GM10266 (cell line): ENCODE measurements around the gene SYT5.

Experiments used
- DNase-seq: peaks from one replicate; pipeline ENCODE4 v3.0.0; 2012; ENCODE audit errors: extremely low spot score
- TF ChIP-seq, protein P1 (sequence below): IDR thresholded peaks from 2 replicates; pipeline ENCODE4 v1.5.1; 2012; ENCODE audit warnings: mild to moderate bottlenecking, low read depth; ENCODE audit not compliant: control insufficient read depth, insufficient read depth; ENCODE audit errors: missing control alignments

SYT5 gene

DNA sequence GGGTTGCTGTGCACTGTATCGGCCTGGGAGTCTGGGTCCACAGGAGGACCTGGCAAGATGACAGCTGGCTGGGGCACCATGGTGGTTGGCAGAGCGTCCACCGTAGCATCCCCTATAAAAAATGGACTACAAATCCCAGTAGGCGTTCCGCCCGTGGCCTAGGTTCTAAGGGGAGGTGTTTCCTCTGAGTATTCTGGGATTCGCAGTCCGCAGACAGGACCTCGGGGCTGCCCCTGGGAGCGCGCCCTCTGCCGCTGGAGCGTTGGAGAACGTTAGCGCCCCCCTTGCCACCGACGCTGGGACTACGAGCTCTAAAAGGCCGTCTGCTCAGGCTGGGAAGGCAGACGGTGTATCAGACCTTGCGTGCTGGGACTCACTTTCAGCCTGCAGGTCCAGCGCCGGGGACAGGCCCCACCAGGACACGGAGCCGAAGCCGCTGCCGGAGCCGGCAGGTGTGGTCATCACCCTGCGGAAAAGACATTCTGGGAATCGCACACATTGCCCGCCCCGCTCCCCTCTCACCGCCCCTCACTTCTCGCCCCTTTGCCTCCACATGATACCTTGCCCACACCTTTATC lies 14.0 kb downstream of the SYT5 start:
- TF ChIP-seq, protein P1, sequence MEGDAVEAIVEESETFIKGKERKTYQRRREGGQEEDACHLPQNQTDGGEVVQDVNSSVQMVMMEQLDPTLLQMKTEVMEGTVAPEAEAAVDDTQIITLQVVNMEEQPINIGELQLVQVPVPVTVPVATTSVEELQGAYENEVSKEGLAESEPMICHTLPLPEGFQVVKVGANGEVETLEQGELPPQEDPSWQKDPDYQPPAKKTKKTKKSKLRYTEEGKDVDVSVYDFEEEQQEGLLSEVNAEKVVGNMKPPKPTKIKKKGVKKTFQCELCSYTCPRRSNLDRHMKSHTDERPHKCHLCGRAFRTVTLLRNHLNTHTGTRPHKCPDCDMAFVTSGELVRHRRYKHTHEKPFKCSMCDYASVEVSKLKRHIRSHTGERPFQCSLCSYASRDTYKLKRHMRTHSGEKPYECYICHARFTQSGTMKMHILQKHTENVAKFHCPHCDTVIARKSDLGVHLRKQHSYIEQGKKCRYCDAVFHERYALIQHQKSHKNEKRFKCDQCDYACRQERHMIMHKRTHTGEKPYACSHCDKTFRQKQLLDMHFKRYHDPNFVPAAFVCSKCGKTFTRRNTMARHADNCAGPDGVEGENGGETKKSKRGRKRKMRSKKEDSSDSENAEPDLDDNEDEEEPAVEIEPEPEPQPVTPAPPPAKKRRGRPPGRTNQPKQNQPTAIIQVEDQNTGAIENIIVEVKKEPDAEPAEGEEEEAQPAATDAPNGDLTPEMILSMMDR, result peak; percentile 47
- peak; percentile 72 for DNase-seq

DNA sequence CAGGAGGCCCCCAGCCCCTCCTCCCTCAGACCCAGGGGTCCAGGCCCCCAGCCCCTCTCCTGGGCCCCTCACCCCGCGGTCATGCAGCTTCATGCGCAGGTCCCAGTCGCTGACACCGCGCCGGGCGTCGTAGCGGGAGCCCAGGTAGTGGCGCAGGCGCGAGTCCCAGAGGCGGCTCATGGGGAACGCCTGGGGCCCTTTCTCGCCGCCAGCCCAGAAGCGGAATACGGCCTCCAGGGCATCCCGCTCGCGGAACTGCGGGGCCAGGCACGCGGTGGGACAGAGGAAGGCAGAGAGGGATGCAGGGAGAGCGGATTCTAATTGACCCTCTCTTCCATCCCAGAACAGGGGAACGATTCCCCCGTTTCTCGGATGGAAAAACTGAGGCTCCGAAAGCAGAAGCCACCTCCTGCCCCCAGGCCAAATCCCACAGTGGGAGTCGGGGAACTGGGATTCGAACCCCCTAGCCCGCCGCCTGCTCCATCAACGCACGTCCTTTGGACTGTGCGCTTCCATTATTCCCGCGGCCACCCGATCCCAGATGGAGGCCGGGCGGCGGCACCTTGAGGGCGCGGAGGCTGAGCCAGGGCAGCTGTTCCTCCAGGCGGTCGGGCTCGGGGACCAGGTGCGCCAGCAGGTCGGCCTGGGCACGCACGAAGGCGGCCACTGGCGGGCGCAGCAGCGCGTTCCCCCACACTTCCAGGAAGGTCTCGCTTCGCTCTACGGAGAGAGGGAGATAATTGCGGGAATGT lies 18.3 kb downstream of the SYT5 start:
- no peak for DNase-seq
- TF ChIP-seq, protein P1, result no peak

DNA sequence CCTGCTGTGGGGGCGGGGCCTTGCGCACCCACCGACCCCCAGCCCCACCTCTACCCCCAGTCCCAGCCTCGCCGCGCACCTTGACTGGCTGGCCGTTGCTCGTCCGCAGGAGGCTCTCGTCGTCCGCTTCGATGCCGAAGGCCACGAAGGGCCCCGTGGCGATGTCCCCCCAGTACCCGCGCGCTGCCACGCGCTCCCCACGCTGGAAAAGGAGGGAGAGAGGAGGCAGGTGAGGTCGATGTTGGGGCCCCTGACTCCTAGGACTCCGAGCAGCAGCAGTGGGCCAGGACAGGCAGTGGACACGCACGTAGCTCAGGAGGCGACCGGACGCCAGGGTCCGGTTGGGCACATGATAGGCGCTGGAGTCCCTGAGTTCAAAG lies 19.1 kb downstream of the SYT5 start:
- DNase-seq, result no peak
- TF ChIP-seq, protein P1, result no peak

DNA sequence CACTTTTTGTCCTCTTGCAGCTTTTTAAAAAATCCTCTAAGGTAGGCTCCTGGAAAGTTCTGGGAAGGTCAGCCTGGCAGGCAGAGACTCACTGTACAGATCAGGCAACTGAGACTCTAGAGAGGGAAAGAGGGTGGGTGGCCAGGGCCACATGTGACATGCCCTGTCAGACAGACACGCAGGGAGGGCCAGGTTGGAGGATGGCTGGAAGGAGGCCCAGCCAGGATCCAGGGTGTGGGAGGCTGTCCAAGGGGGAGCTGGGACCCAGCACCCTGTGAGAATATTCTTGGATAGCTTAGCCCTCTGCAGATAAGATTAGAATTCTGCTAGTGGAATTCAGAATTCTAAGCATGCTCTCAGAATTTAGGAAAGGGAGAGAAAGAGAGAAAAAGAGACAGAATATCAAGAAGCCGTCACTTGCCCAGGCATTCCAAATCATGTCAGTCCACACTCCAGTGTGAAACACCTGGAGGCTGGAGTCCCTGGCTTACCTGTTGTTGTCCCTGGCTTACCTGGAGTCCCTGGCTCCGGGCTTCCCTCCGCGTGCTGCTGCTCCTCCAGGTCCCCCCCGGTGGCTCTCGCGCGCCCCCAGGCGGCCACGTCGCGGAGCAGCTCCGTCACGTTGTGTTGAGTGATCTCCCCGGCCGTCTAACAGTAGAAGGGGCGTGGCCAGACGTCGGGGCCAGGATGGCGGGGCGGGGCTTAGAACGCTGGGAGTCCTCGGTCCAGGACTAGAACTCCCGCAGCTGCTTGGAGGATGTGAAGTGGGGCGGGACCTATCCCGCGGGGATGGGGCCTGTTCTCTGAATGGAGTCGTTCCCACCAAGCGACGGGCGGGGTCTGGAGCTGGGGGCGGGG lies 19.7 kb downstream of the SYT5 start:
- TF ChIP-seq, protein P1, result peak; percentile 96
- peak; percentile 99 for DNase-seq

DNA sequence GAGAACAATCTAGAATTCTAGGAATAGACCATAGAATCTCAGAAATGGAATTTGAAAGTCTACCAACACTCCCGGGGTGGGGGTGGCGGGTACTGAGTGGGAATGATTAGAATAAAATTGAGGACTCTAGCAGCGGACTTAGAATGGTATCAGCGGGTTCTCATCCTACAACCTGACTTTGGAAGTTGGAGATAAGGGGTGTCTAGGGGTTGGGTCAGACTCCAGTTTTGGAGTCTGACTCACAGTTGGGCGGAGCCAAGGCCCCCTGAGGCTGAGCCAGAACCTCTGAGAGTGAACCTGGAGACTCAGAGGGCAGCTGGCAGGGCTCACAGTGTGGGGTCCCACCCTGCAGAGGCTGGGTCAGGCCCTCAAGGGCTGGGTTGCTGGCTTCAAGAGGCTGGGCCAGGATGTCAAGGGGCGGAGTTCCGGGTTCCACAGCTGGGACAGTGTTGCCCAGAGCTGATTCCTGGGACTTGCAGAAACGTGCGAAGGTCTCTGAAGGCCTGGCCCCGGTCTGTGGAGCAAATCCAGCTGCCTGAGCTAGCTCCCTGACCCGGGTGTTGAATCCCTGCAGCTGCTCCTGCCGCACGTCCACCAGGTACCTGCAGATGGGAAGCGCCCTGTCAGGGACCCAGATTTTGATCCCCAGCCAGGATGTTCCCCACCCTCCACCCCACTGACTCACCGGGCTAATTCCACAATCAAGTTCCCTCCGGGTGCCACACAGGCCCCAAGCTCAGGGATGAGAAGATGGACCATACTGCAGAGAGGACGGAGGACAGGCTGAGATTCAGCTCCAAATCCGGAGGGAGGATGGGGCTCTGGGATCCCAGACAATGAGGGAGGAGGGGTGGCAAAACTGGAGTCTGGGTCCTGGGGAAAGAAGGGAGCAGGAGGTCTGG lies 21.0 kb downstream of the SYT5 start:
- DNase-seq, result no peak
- TF ChIP-seq, protein P1, result no peak

DNA sequence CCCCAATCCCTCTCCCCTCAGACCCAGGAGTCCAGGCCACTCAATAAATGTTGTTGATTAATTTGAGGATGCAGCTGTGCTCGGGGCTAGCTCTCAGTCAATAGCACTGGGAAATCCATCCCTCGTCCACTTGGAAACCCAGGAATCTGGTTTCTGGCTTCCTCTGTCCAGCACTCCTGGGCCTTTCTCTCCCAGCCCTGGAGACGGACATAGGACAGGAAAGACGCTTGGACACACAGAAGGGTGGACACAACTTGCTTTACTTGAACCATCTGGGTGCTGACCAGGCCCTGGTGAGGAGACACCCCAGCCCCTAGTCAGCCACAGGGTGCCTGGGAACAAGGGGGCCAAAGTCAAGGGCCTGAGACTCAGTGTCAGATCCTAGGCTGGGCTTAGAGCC lies 21.7 kb downstream of the SYT5 start:
- TF ChIP-seq, protein P1, result no peak
- no peak for DNase-seq
